Upper lobe of left lung (tissue), 4 donors: ENCODE results near the gene XPNPEP1.

ENCODE experiments used
- CTCF ChIP-seq, 6 experiments: fragments of 450-650 bp in 4 of 6; fragments of 200-600 bp in 2 of 6; sonication (generic) in 2 of 6; IDR thresholded peaks; one replicate each; pipeline ENCODE4 v1.5.1; 2016 to 2019; ENCODE audit warnings: antibody characterized with exemption in 6 of 6
- POLR2A ChIP-seq, 4 donors: fragments of 450-650 bp; IDR thresholded peaks; one replicate each; pipeline ENCODE4 v1.5.1; 2016 to 2017; ENCODE audit warnings: antibody characterized with exemption in 4 of 4, mild to moderate bottlenecking in 2 of 4

- TF ChIP-seq CTCF (IDR thresholded peaks at IDR 0.05) (no peak), POLR2A (IDR thresholded peaks at IDR 0.05) (no peak)
Measured at GRCh38 chr10:109821672-109822071, 101.6 kb downstream of the XPNPEP1 start.
